SK-MEL-5 (cell line): Measurements from ENCODE around the gene CFDP1. TPM values are rescaled to one million over a fixed set of nuclear protein-coding genes. Genes with fewer than 3 reads are reported as not detected.

Source experiments
- DNase-seq: peaks from one replicate; pipeline ENCODE4 v3.0.0-alpha.2; 2016; ENCODE audit warnings: low read depth, low spot score
- in situ Hi-C: cut with HindIII; loops from 2 replicates; pipeline ENCODE4 v1.10.0; 2016; ENCODE audit warnings: low sequenced_read_pairs, high pct_unique_total_duplicates, low pct_unique_long_range_greater_than_20kb
- total RNA-seq: library from RNA; depleted of rRNA; stranded (reverse); fragments of >200 nt; shearing (Covaris generic); gene quantifications from 2 replicates; pipeline ENCODE4 v1.2.3, GENCODE V29; 2014

The CFDP1 gene
- total RNA-seq, 1 experiment from 2014 or later: 24.8 TPM

GRCh38 chr16:75385507-75386152, 47.7 kb downstream of the CFDP1 start:
- in situ Hi-C loops: no loop called here
- DNase-seq: peak; percentile 71

- in situ Hi-C loops: no loop called here
- DNase-seq: no peak
These were observed 50.2 kb downstream of the CFDP1 start for GRCh38 chr16:75383141-75383540.

- DNase-seq: no peak
- in situ Hi-C loops: no loop called here
These were observed 50.7 kb downstream of the CFDP1 start for GRCh38 chr16:75382611-75383010.

GRCh38 chr16:75380870-75381269, 52.4 kb downstream of the CFDP1 start:
- DNase-seq: no peak
- in situ Hi-C loops: no loop called here

GRCh38 chr16:75379911-75380847, 53.1 kb downstream of the CFDP1 start:
- in situ Hi-C loops: no loop called here
- DNase-seq: peak; percentile 79

- in situ Hi-C loops: no loop called here
- DNase-seq: no peak
These were observed 54.0 kb downstream of the CFDP1 start for GRCh38 chr16:75379339-75379738.

- in situ Hi-C loops: no loop called here
- no peak for DNase-seq
These were observed 54.7 kb downstream of the CFDP1 start for GRCh38 chr16:75378616-75379015.

GRCh38 chr16:75377729-75378386, 55.4 kb downstream of the CFDP1 start:
- peak; percentile 85 for DNase-seq
- in situ Hi-C loops: no loop called here

- in situ Hi-C loops: no loop called here
- no peak for DNase-seq
These were observed 56.7 kb downstream of the CFDP1 start for GRCh38 chr16:75376475-75377161.

GRCh38 chr16:75374388-75374787, 58.9 kb downstream of the CFDP1 start:
- DNase-seq: no peak
- in situ Hi-C loops: no loop called here

GRCh38 chr16:75372236-75372856, 61.0 kb downstream of the CFDP1 start:
- in situ Hi-C loops: no loop called here
- no peak for DNase-seq

- in situ Hi-C loops: no loop called here
- no peak for DNase-seq
These were observed 62.1 kb downstream of the CFDP1 start for GRCh38 chr16:75371171-75371570.

GRCh38 chr16:75364286-75364791, 69.0 kb downstream of the CFDP1 start:
- no peak for DNase-seq
- in situ Hi-C loops: no loop called here

GRCh38 chr16:75362846-75363245, 70.5 kb downstream of the CFDP1 start:
- in situ Hi-C loops: no loop called here

GRCh38 chr16:75361936-75362335, 71.4 kb downstream of the CFDP1 start:
- in situ Hi-C loops: no loop called here
- DNase-seq: no peak

More at GRCh38 chr16:75362846-75363245, 70.5 kb downstream of the CFDP1 start:
- DNase-seq: no peak

- no peak for DNase-seq
- in situ Hi-C loops: no loop called here
These were observed 79.1 kb downstream of the CFDP1 start for GRCh38 chr16:75354170-75354569.

GRCh38 chr16:75351183-75351582, 82.1 kb downstream of the CFDP1 start:
- DNase-seq: no peak
- in situ Hi-C loops: no loop called here
